Placental pericyte (primary cell): ENCODE results near the gene KIAA1671. TPM values are rescaled to one million over a fixed set of nuclear protein-coding genes. Genes with fewer than 3 reads are reported as not detected.

Source experiments
- small RNA-seq: library from RNA; depleted of rRNA; stranded (forward); fragments of <200 nt; gene quantifications from one replicate; pipeline ENCODE3, GENCODE V24; 2012; ENCODE audit warnings: low replicate concordance
- total RNA-seq: library from RNA; depleted of rRNA; stranded (reverse); fragments of >200 nt; gene quantifications from 2 replicates; pipeline ENCODE4 v1.2.3, GENCODE V29; 2012

Gene KIAA1671
- 10.9 TPM in 2 replicates for total RNA-seq

DNA sequence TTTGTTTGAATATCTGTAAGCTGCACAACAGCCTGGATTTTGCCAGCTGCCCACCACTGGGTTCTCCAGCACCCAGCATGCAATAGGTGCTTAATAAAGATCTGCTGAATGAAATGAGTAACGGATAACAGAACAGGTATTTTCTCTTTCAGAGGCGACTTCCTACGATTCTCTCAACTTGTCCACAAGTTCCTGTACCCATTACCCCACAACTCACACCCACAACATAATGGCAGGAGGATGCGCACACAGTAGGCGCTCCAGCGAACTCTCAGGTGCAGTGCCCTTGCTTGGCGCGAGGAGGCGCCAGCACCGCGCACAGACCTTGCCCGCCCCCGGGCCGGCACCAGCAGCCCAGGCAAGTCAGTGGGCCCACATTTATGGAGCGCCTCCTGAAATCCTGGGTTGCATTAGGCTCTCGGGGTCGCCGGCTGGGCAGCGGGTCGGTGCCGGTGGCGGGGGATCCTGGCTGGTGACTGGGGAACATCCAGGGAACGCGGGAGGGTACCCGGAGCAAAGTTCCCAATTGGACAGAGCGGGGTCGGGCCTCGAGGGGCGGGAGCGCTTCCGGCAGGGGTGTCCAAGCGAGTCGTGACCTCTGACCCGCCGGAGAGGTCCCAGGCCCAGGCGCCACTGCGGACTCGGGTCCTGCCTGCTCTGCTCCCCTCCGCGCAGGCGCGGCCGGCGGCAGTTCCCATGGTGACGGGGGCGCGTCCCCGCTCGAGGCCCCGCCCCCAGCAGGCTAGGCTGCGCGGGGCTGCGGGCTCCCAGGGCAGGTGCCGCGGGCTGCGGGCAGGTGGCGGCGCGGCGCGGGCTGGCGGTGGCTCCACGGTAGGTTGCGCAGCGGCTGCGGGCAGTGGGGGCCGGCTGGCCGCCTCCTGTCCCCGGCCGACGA lies at the start of gene KIAA1671:
KIAA1671 (plus strand) TSS at position 775 of the 895 bp plus-strand sequence. CDS start 75,284 bp downstream, outside the sequence.

GRCh38 chr22:25199731-25200520 lies 247.4 kb downstream of the KIAA1671 start, which contains the start of gene CRYBB3:
Gene CRYBB3, plus strand, starts transcription at chr22:25199858. Its CDS starts 1,539 bp downstream, at chr22:25201397.

GRCh38 chr22:25219211-25219689 lies 266.7 kb downstream of the KIAA1671 start, which contains the start of gene CRYBB2:
Gene CRYBB2, plus strand, starts transcription at chr22:25219639. Its CDS starts 1,791 bp downstream, at chr22:25221430.

Small RNA genes within 50 kb of the gene (small RNA-seq; reads per million reads assigned to genes)
- gene Z99916.2, result 0.13 reads per million

Other genes starting within 250 kb of the KIAA1671 start
- not detected in 2 replicates for gene PIWIL3, start 178.0 kb upstream of the KIAA1671 start, total RNA-seq
- not detected in 2 replicates for gene SGSM1, start 146.5 kb upstream of the KIAA1671 start, total RNA-seq
- not detected in 2 replicates for gene LHFPL7, start 6.0 kb upstream of the KIAA1671 start, total RNA-seq
- not detected in 2 replicates for gene CRYBB3, start 247.1 kb downstream of the KIAA1671 start, total RNA-seq